Measurements from ENCODE around the gene PAGE2. TPM values are rescaled to one million over a fixed set of nuclear protein-coding genes. Genes with fewer than 3 reads are reported as not detected.
"Not testable (repeated sequence)": the region's sequence is repeated elsewhere in the genome, so short reads cannot be mapped to it uniquely, and the experiment has no call there.

Gene PAGE2
- polyA plus RNA-seq (ENCODE audit: insufficient read length in 12 of 12), result under 1 TPM in 1 of 12 donors, not detected in 11; 0.41 TPM
- long read RNA-seq, donor 1, result 0 reads
- long read RNA-seq, donor 2, result 0 reads
- long read RNA-seq, donor 3, result 0 reads
- long read RNA-seq, donor 4, result 0 reads
- long read RNA-seq, donor 5, result 0 reads
- long read RNA-seq, donor 6, result 0 reads
- long read RNA-seq, donor 7, result 0 reads
- long read RNA-seq, donor 8, result 0 reads
- long read RNA-seq, donor 9, result 0 reads
- long read RNA-seq, donor 10, result 0 reads
- long read RNA-seq, donor 11, result 0 reads

- no peak for DNase-seq
Observed at GRCh38 chrX:55088795-55089489, at the start of gene PAGE2. Gene PAGE2, plus strand, starts transcription at chrX:55089018. Its CDS starts 1,003 bp downstream, at chrX:55090021.

- DNase-seq, result no peak
Observed at GRCh38 chrX:55039471-55039870, 49.3 kb upstream of the PAGE2 start.

GRCh38 chrX:55041514-55041913, 47.3 kb upstream of the PAGE2 start:
- no peak for DNase-seq

GRCh38 chrX:55050599-55050998, 38.2 kb upstream of the PAGE2 start:
- not testable (repeated sequence) for DNase-seq

- DNase-seq, result peak; percentile 7
Observed at GRCh38 chrX:55056820-55057674, 31.8 kb upstream of the PAGE2 start.

GRCh38 chrX:55057675-55058249, 31.1 kb upstream of the PAGE2 start:
- peak; percentile 31 for DNase-seq

GRCh38 chrX:55067180-55067579, 21.6 kb upstream of the PAGE2 start:
- not testable (repeated sequence) for DNase-seq

GRCh38 chrX:55072286-55072685, 16.5 kb upstream of the PAGE2 start:
- no peak for DNase-seq

GRCh38 chrX:55074851-55075467, 13.9 kb upstream of the PAGE2 start, which contains the start of gene PAGE2B:
Gene PAGE2B, plus strand, starts transcription at chrX:55075030. Its CDS starts 1,012 bp downstream, at chrX:55076042.
- no peak for DNase-seq

GRCh38 chrX:55098691-55099090, 9.9 kb downstream of the PAGE2 start:
- DNase-seq, result no peak

GRCh38 chrX:55099162-55099561, 10.3 kb downstream of the PAGE2 start:
- no peak for DNase-seq

- no peak for DNase-seq
Observed at GRCh38 chrX:55102754-55103153, 13.9 kb downstream of the PAGE2 start.

- DNase-seq, result no peak
Observed at GRCh38 chrX:55107262-55107661, 18.4 kb downstream of the PAGE2 start.

- no peak for DNase-seq
Observed at GRCh38 chrX:55107911-55108310, 19.1 kb downstream of the PAGE2 start.

GRCh38 chrX:55109306-55109705, 20.5 kb downstream of the PAGE2 start:
- DNase-seq, result no peak

- DNase-seq, result no peak
Observed at GRCh38 chrX:55111578-55112254, 22.9 kb downstream of the PAGE2 start.

- not testable (repeated sequence) for DNase-seq
Observed at GRCh38 chrX:55116589-55116988, 27.8 kb downstream of the PAGE2 start.

- no peak for DNase-seq
Observed at GRCh38 chrX:55118574-55118973, 29.8 kb downstream of the PAGE2 start.

GRCh38 chrX:55119271-55119670, 30.5 kb downstream of the PAGE2 start:
- DNase-seq, result no peak

GRCh38 chrX:55119712-55120111, 30.9 kb downstream of the PAGE2 start:
- DNase-seq, result no peak

All from muscle of arm (tissue), 14 donors.